Measurements from ENCODE around the gene CBX5.
A peak's percentile ranks its signal among the peaks of the same experiment; 100 is the strongest.
"Not testable (repeated sequence)": the region's sequence is repeated elsewhere in the genome, so short reads cannot be mapped to it uniquely, and the experiment has no call there.

Gene CBX5

GRCh38 chr12:54294152-54294952 is 14.4 kb upstream of the CBX5 start:
- DNase-seq, result peak; percentile 35 to 37

GRCh38 chr12:54292931-54293241 is 13.0 kb upstream of the CBX5 start:
- DNase-seq, result no peak

- no peak for DNase-seq
Measured at GRCh38 chr12:54292083-54292930, 12.4 kb upstream of the CBX5 start.

- DNase-seq, result no peak
Measured at GRCh38 chr12:54287261-54288157, 7.6 kb upstream of the CBX5 start.

- DNase-seq, result no peak
Measured at GRCh38 chr12:54286042-54287030, 6.4 kb upstream of the CBX5 start.

- no peak for DNase-seq
Measured at GRCh38 chr12:54285150-54286041, 5.5 kb upstream of the CBX5 start.

GRCh38 chr12:54284070-54284780 is 4.3 kb upstream of the CBX5 start:
- not testable (repeated sequence) for DNase-seq

- DNase-seq, result no peak
Measured at GRCh38 chr12:54282949-54283593, 3.1 kb upstream of the CBX5 start.

- DNase-seq, result not testable (repeated sequence)
Measured at GRCh38 chr12:54281694-54282093, 1.8 kb upstream of the CBX5 start.

- DNase-seq, result not testable (repeated sequence)
Measured at GRCh38 chr12:54281261-54281638, 1.3 kb upstream of the CBX5 start.

GRCh38 chr12:54280468-54281260 is 742 bp upstream of the CBX5 start, which contains the start of gene HNRNPA1:
Gene HNRNPA1, plus strand, starts transcription at chr12:54280726. Its CDS starts 82 bp downstream, at chr12:54280808.
- peak; percentile 99 to 100 for DNase-seq

- no peak for DNase-seq
Measured at GRCh38 chr12:54279227-54279631, 693 bp downstream of the CBX5 start.

- DNase-seq, result no peak
Measured at GRCh38 chr12:54277823-54278276, 2.1 kb downstream of the CBX5 start.

GRCh38 chr12:54276368-54276767 is 3.6 kb downstream of the CBX5 start:
- no peak for DNase-seq

GRCh38 chr12:54273981-54274380 is 5.9 kb downstream of the CBX5 start:
- peak; percentile 79 to 93 for DNase-seq

GRCh38 chr12:54272214-54272613 is 7.7 kb downstream of the CBX5 start:
- no peak for DNase-seq

- DNase-seq, result no peak
Measured at GRCh38 chr12:54270345-54270744, 9.6 kb downstream of the CBX5 start.

- DNase-seq, result no peak
Measured at GRCh38 chr12:54266852-54267251, 13.1 kb downstream of the CBX5 start.
